ENCODE results near the gene DGKD. TPM values are rescaled to one million over a fixed set of nuclear protein-coding genes. Genes with fewer than 3 reads are reported as not detected.

DGKD gene
- total RNA-seq, 1 experiment from 2014 or later, result 41.4 TPM

DNA sequence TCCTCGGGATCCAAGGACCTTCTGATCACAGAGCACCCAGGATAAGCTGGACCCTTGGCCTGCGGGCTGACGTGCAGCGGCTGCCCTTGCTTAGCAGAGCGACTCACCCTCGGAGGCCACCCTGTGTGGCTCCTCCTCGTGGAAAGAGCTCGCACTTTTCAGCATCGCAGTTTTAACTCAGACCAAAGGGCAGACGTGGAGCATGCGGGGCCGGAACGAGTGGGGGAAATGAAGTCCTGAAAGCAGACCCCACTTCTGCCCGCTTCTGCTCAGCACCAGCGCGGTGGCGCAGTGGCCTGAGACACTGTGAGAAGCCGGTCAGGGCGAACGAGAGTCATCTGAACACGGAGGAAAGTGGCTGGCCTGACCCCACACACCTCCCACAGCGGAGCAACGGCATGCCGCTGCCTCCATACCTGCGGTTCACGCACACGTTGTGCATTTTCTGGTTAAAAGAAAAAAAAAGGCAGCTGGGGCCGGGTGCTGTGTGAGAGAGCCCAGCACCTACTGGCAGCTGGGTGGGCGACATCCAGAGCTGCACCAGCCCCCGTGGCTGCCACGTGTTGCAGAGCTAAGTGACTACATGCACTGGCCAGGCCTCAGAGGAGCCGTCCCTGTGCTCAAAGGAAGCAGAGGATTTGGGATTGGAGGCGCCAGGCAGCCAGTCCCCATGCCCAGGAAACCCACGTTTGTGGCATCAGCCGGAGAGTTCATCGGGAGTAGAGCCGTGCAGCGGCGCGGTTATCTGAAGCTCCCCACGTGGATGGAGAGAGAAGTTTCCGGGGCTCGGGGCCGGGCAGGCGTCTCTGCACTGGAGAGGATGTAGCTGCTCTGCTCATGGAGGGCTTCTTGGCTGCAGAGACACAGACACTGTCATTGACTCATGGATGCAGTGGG is 122.6 kb downstream of the DGKD start (continued):
- TF ChIP-seq, protein P1, sequence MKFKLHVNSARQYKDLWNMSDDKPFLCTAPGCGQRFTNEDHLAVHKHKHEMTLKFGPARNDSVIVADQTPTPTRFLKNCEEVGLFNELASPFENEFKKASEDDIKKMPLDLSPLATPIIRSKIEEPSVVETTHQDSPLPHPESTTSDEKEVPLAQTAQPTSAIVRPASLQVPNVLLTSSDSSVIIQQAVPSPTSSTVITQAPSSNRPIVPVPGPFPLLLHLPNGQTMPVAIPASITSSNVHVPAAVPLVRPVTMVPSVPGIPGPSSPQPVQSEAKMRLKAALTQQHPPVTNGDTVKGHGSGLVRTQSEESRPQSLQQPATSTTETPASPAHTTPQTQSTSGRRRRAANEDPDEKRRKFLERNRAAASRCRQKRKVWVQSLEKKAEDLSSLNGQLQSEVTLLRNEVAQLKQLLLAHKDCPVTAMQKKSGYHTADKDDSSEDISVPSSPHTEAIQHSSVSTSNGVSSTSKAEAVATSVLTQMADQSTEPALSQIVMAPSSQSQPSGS (CRISPR knock-in tag; IDR thresholded peaks at IDR 0.05; ENCODE audit: borderline replicate concordance, low read depth), result no peak
- no peak for TF ChIP-seq SMAD4 (CRISPR knock-in tag; IDR thresholded peaks at IDR 0.05)
- no peak for TF ChIP-seq HMGA2 (CRISPR knock-in tag; IDR thresholded peaks at IDR 0.05)

DNA sequence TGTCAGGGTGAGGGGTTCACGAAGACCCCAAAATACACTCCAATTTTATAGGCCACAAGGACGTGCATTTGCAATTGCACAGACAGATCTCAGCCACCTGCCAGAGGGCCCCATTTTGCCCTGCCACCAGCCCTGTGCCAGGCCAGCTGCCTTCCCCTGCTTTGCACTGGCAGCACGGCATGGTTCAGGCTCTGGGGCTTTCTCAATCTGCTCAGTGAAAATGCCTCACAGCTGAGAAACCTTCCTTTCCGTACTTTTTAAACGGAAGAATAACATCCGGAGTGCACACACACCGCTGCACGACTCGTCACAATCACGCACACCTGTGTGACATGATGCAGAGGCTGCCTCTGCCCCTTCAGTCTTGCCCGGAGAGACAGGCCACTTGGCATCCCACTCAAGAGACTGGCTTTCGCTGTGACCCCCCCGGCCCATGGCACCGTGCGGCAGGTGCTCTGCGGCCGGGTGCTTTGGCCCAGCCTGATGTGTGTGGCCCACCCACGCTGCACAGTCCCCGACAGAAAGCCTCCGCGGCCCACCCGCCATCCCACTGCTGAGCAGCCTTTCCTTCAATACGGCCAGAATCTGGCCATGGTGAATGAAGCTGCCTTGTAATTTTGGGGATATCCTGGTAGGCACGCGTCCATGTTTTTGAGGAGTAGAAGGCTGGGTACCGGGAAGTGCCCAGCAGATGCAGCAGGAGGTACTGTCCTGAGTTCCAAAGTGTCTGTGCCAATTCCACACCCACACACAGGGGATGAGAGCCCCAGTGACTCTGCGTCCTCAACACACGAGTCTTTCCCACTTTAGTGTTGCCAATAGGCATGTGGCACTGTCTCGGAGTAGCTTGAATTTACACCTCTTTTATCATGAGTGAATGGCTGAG is 123.5 kb downstream of the DGKD start:
- Mint-ChIP-seq H3K4me3 (no peak overlapping the region), H3K4me1 (peaks cover 4% of the 10 kb centered on the region; the same call in 1 of the 2 replicates), H3K36me3 (peaks cover 13% of the 10 kb centered on the region), H3K9me3 (peaks cover 6% of the 10 kb centered on the region), H3K27me3 (ENCODE audit: low read depth) (no peaks in the 10 kb centered on the region), H3K27ac (no peak overlapping the region)
- ATAC-seq, result no peak
- ChIA-PET POLR2A (no interaction called here), CTCF (interaction anchor here (1.1 to 1.3 kb wide), 3 partner anchors 20 to 124 kb away, joined by 3 to 6 read pairs (median 4); no protein-coding TSS in a partner anchor)
- TF ChIP-seq ZNF416 (CRISPR knock-in tag; IDR thresholded peaks at IDR 0.05) (no peak), ZNF232 (CRISPR knock-in tag; IDR thresholded peaks at IDR 0.05) (no peak), ETV6 (CRISPR knock-in tag; IDR thresholded peaks at IDR 0.05) (no peak)
- TF ChIP-seq, protein P2, sequence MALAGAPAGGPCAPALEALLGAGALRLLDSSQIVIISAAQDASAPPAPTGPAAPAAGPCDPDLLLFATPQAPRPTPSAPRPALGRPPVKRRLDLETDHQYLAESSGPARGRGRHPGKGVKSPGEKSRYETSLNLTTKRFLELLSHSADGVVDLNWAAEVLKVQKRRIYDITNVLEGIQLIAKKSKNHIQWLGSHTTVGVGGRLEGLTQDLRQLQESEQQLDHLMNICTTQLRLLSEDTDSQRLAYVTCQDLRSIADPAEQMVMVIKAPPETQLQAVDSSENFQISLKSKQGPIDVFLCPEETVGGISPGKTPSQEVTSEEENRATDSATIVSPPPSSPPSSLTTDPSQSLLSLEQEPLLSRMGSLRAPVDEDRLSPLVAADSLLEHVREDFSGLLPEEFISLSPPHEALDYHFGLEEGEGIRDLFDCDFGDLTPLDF (CRISPR knock-in tag; IDR thresholded peaks at IDR 0.05), result no peak
- TF ChIP-seq, protein P3, sequence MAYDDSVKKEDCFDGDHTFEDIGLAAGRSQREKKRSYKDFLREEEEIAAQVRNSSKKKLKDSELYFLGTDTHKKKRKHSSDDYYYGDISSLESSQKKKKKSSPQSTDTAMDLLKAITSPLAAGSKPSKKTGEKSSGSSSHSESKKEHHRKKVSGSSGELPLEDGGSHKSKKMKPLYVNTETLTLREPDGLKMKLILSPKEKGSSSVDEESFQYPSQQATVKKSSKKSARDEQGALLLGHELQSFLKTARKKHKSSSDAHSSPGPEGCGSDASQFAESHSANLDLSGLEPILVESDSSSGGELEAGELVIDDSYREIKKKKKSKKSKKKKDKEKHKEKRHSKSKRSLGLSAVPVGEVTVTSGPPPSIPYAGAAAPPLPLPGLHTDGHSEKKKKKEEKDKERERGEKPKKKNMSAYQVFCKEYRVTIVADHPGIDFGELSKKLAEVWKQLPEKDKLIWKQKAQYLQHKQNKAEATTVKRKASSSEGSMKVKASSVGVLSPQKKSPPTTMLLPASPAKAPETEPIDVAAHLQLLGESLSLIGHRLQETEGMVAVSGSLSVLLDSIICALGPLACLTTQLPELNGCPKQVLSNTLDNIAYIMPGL (CRISPR knock-in tag; IDR thresholded peaks at IDR 0.05), result no peak
- no peak for DNase-seq (ENCODE audit: low spot score)

DNA sequence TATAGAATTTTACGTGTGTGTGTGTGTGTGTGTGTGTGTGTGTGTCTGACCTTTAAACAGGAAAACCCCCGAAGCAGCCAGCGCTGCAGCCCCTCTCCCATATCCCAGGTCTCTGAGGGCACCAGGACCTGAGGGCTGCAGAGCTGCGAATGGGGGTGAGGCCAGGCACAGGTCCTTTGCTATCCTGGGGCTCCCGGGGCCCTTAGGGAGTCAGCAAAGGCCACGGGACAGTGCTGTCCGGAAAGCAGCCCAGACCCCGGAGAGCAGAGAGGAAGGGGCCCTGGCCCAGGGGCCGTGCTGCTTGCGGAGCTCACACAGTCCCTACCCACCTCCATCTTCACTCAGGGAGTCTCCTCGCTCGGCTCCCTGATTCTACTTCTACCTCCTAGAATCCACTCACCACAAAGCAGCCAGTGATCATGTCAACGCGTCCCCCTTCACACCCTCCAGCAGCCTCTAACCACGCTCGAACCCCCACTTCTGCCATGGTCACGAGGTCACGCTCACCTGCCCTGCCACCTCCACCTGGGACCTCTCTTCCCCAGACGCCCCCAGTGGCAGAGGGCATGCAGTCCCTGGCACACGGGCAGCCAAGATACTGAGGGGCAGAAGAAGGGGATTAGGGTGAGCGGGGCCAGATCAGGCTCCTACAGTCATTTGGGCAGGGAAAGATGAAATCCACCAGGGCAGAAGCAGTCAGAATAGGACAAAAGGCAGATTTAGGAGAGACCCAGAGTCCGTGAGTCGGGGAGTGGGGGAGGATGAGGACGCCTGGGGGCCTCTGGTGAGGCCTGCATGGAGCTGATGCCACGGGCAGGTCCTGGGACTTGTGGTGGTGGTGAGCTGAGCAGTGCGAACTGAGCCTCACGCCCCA is 125.6 kb downstream of the DGKD start:
- Mint-ChIP-seq H3K4me3 (no peak overlapping the region), H3K36me3 (peaks cover 26% of the 10 kb centered on the region), H3K9me3 (peaks cover 15% of the 10 kb centered on the region), H3K4me1 (no peaks in the 10 kb centered on the region), H3K27me3 (ENCODE audit: low read depth) (no peaks in the 10 kb centered on the region), H3K27ac (no peak overlapping the region)
- POLR2A ChIA-PET, result no interaction called here
- CTCF ChIA-PET, result interaction anchor here (1.0 kb wide), 1 partner anchor 32 kb away, joined by 3 read pairs; no protein-coding TSS in a partner anchor
- ATAC-seq (peak; percentile 16; the same call in 1 of the 2 replicates), DNase-seq (ENCODE audit: low spot score) (no peak)
- TF ChIP-seq ELF4 (CRISPR knock-in tag; IDR thresholded peaks at IDR 0.05; ENCODE audit: low read depth) (no peak), ZNF416 (CRISPR knock-in tag; IDR thresholded peaks at IDR 0.05) (no peak)
- TF ChIP-seq, protein P4, sequence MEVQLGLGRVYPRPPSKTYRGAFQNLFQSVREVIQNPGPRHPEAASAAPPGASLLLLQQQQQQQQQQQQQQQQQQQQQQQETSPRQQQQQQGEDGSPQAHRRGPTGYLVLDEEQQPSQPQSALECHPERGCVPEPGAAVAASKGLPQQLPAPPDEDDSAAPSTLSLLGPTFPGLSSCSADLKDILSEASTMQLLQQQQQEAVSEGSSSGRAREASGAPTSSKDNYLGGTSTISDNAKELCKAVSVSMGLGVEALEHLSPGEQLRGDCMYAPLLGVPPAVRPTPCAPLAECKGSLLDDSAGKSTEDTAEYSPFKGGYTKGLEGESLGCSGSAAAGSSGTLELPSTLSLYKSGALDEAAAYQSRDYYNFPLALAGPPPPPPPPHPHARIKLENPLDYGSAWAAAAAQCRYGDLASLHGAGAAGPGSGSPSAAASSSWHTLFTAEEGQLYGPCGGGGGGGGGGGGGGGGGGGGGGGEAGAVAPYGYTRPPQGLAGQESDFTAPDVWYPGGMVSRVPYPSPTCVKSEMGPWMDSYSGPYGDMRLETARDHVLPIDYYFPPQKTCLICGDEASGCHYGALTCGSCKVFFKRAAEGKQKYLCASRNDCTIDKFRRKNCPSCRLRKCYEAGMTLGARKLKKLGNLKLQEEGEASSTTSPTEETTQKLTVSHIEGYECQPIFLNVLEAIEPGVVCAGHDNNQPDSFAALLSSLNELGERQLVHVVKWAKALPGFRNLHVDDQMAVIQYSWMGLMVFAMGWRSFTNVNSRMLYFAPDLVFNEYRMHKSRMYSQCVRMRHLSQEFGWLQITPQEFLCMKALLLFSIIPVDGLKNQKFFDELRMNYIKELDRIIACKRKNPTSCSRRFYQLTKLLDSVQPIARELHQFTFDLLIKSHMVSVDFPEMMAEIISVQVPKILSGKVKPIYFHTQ (CRISPR knock-in tag; IDR thresholded peaks at IDR 0.05), result no peak
- TF ChIP-seq, protein P5, sequence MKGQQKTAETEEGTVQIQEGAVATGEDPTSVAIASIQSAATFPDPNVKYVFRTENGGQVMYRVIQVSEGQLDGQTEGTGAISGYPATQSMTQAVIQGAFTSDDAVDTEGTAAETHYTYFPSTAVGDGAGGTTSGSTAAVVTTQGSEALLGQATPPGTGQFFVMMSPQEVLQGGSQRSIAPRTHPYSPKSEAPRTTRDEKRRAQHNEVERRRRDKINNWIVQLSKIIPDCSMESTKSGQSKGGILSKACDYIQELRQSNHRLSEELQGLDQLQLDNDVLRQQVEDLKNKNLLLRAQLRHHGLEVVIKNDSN (CRISPR knock-in tag; IDR thresholded peaks at IDR 0.05), result no peak
- TF ChIP-seq, protein P6, sequence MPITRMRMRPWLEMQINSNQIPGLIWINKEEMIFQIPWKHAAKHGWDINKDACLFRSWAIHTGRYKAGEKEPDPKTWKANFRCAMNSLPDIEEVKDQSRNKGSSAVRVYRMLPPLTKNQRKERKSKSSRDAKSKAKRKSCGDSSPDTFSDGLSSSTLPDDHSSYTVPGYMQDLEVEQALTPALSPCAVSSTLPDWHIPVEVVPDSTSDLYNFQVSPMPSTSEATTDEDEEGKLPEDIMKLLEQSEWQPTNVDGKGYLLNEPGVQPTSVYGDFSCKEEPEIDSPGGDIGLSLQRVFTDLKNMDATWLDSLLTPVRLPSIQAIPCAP (CRISPR knock-in tag; IDR thresholded peaks at IDR 0.05), result no peak
- TF ChIP-seq, protein P7, sequence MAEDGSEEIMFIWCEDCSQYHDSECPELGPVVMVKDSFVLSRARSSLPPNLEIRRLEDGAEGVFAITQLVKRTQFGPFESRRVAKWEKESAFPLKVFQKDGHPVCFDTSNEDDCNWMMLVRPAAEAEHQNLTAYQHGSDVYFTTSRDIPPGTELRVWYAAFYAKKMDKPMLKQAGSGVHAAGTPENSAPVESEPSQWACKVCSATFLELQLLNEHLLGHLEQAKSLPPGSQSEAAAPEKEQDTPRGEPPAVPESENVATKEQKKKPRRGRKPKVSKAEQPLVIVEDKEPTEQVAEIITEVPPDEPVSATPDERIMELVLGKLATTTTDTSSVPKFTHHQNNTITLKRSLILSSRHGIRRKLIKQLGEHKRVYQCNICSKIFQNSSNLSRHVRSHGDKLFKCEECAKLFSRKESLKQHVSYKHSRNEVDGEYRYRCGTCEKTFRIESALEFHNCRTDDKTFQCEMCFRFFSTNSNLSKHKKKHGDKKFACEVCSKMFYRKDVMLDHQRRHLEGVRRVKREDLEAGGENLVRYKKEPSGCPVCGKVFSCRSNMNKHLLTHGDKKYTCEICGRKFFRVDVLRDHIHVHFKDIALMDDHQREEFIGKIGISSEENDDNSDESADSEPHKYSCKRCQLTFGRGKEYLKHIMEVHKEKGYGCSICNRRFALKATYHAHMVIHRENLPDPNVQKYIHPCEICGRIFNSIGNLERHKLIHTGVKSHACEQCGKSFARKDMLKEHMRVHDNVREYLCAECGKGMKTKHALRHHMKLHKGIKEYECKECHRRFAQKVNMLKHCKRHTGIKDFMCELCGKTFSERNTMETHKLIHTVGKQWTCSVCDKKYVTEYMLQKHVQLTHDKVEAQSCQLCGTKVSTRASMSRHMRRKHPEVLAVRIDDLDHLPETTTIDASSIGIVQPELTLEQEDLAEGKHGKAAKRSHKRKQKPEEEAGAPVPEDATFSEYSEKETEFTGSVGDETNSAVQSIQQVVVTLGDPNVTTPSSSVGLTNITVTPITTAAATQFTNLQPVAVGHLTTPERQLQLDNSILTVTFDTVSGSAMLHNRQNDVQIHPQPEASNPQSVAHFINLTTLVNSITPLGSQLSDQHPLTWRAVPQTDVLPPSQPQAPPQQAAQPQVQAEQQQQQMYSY (CRISPR knock-in tag; IDR thresholded peaks at IDR 0.05), result no peak
